ENCODE results near the gene EIPR1.

EIPR1 gene

DNA sequence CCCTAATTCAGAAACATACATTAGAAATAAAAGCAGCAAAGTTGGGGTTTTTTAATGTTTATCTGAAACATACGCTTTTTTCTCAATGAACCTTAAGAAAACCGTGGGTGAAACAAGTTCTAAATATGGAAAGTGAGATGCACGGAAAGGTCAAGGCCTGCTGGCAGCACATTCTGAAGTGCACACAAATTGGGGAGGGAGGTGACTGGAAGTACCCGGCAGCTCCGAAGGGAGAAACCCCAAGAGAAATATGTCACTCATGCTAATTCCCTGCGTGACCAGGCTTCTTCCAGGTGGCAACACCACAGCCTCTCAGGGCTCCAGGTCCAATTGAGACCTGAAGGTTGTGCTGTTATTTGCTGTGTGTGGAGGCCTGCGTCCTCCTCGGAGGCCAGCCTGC, 45.5 kb downstream of the EIPR1 start:
- no peak overlapping the region for H3K4me3 ChIP-seq (ENCODE audit: low read depth, low read length)
- TF ChIP-seq CTCF (IDR thresholded peaks at IDR 0.05; ENCODE audit: low read depth, low read length): no peak

GRCh38 chr2:3329491-3329890, 48.1 kb downstream of the EIPR1 start:
- no peak for TF ChIP-seq CTCF (IDR thresholded peaks at IDR 0.05; ENCODE audit: low read depth, low read length)
- no peak overlapping the region for H3K4me3 ChIP-seq (ENCODE audit: low read depth, low read length)

DNA sequence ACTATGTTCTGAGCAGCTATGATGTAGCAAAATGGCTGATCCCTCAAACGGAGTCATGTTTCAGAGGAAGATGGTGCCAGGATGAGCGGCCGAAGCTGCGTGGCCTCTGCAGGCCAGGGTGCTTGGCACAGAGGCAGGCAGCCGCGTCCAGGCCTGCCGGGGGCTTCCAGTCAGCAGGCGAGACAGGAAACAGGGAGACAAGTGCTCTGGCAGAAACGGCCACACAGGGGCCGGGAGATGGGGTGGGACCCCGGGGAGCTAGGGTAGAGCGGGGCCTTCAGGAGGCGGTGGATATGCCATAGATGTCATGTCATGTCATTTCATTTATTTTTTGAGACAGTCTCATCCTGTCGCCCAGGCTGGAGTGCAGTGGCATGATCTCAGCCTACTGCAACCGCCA, 50.7 kb downstream of the EIPR1 start:
- TF ChIP-seq CTCF (IDR thresholded peaks at IDR 0.05; ENCODE audit: low read depth, low read length): no peak
- no peak overlapping the region for H3K4me3 ChIP-seq (ENCODE audit: low read depth, low read length)

DNA sequence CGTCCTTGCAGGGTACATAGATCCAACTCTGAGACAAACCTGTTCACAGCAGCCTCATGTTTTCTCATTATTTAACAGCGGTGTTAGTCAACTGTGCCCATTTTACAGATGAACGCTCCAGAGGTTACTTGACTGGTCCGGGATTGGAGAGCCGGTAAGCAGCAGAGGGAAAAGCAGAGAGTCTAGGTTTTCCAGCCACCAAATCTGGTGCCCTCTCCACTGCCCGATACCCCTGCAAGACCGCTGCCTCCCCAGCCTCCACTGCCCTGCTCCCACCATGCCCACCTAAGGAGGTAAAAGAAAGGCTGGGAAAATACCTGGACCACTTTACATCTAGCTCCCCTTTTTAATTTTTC, 51.5 kb downstream of the EIPR1 start:
- no peak overlapping the region for H3K4me3 ChIP-seq (ENCODE audit: low read depth, low read length)
- no peak for TF ChIP-seq CTCF (IDR thresholded peaks at IDR 0.05; ENCODE audit: low read depth, low read length)

- no peak overlapping the region for H3K4me3 ChIP-seq (ENCODE audit: low read depth, low read length)
- no peak for TF ChIP-seq CTCF (IDR thresholded peaks at IDR 0.05; ENCODE audit: low read depth, low read length)
Measured at GRCh38 chr2:3325458-3326181, 52.0 kb downstream of the EIPR1 start.

- TF ChIP-seq CTCF (IDR thresholded peaks at IDR 0.05; ENCODE audit: low read depth, low read length): no peak
- no peak overlapping the region for H3K4me3 ChIP-seq (ENCODE audit: low read depth, low read length)
Measured at GRCh38 chr2:3324404-3325281, 53.0 kb downstream of the EIPR1 start.

DNA sequence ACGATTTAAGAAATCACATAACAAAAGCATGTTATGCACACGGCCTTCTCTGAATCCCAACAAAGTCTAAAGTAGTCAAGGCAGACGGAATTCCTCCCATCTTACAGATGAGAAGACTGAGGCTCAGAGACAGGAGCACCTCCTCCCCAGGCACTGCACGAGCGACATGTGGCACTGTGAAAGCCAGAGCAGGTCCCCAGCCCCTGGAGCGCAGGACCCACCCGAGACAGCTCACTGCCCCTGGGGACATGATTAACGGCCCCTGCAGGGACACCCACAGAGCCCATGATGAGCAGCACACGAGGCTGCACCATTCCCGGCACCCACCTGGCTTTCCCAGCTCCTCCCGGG, 53.6 kb downstream of the EIPR1 start:
- no peak for TF ChIP-seq CTCF (IDR thresholded peaks at IDR 0.05; ENCODE audit: low read depth, low read length)

More for the DNA sequence above, 53.6 kb downstream of the EIPR1 start:
- H3K4me3 ChIP-seq (ENCODE audit: low read depth, low read length): no peak overlapping the region
